Esophagus squamous epithelium (tissue), 5 donors: ENCODE measurements around the gene DPY19L3. TPM values are rescaled to one million over a fixed set of nuclear protein-coding genes. Genes with fewer than 3 reads are reported as not detected.
"Not testable (repeated sequence)": the region's sequence is repeated elsewhere in the genome, so short reads cannot be mapped to it uniquely, and the experiment has no call there.

Source experiments
- DNase-seq: peaks from one replicate; lab custom pipeline; 2025; lab: John Stamatoyannopoulos, UW
- H3K27ac ChIP-seq, 4 donors: fragments of 200-600 bp; sonication (generic); one replicate each; pipeline ENCODE4 v1.5.1; 2016 to 2019; ENCODE audit warnings: mild to moderate bottlenecking in 1 of 4
- H3K27me3 ChIP-seq, 4 donors: fragments of 200-600 bp; sonication (generic); 1 replicate in 3 of 4; 2 replicates in 1 of 4; pipeline versions ENCODE4 v1.5.1 to v1.6.0; 2017 to 2021; ENCODE audit warnings: antibody characterized with exemption in 1 of 4
- H3K36me3 ChIP-seq, 3 donors: fragments of 200-600 bp; sonication (generic); one replicate each; pipeline ENCODE4 v1.5.1; 2016 to 2019
- H3K4me1 ChIP-seq, 3 donors: fragments of 200-600 bp; sonication (generic); one replicate each; pipeline ENCODE4 v1.5.1; 2017 to 2019
- H3K4me3 ChIP-seq, 4 donors: fragments of 200-600 bp; sonication (generic); 1 replicate in 3 of 4; 2 replicates in 1 of 4; pipeline ENCODE4 v1.5.1; 2016 to 2019; ENCODE audit warnings: mild to moderate bottlenecking in 2 of 4, moderate library complexity in 1 of 4
- H3K9me3 ChIP-seq, 3 donors: fragments of 200-600 bp; sonication (generic); one replicate each; pipeline ENCODE4 v1.5.1; 2016 to 2019
- POLR2A ChIP-seq, 4 donors: fragments of 450-650 bp; IDR thresholded peaks; one replicate each; pipeline ENCODE4 v1.6.1; 2017; ENCODE audit warnings: antibody characterized with exemption in 4 of 4, mild to moderate bottlenecking in 4 of 4, moderate library complexity in 3 of 4
- WGBS, 2 donors: methylation state at CpG; one replicate each; pipeline ENCODE4 v1.1.5; 2018; 5-methylcytosine and 5-hydroxymethylcytosine counted together
- intact Hi-C: fragments of 100-400 bp; cut with DNase I; formaldehyde crosslinking; loops from one replicate; pipeline ENCODE4 v1.15.0; 2022
- total RNA-seq, 4 donors: library from RNA; depleted of rRNA; stranded (reverse); fragments of >200 nt; gene quantifications; one replicate each; pipeline ENCODE4 v1.1.0, GENCODE V29; 2016
- TF ChIP-seq, protein P1 (sequence below), 6 experiments: fragments of 450-650 bp in 4 of 6; fragments of 200-600 bp in 2 of 6; sonication (generic) in 2 of 6; IDR thresholded peaks; one replicate each; pipeline ENCODE4 v1.5.1; 2016 to 2019; ENCODE audit warnings: antibody characterized with exemption in 6 of 6, mild to moderate bottlenecking in 4 of 6, moderate library complexity in 4 of 6
- donor health status: DM: yes; HTN: yes; CAD: no.

Gene DPY19L3
- total RNA-seq, 4 donors from 2014 or later = 5.6 to 22.6 (median 16.6) TPM

- 79 to 88% methylated on average over 3 of the region's 3 CpGs for WGBS, 2 donors
- Histone ChIP-seq H3K4me1 (no peaks in the 10 kb centered on the region), H3K9me3 (no peaks in the 10 kb centered on the region), H3K4me3 (no peak overlapping the region), H3K27me3 (no peaks in the 10 kb centered on the region), H3K36me3 (peaks cover 0 to 41% (median 0%) of the 10 kb centered on the region in 3 donors), H3K27ac (no peak overlapping the region)
- intact Hi-C loops = no loop called here
- TF ChIP-seq, protein P1, sequence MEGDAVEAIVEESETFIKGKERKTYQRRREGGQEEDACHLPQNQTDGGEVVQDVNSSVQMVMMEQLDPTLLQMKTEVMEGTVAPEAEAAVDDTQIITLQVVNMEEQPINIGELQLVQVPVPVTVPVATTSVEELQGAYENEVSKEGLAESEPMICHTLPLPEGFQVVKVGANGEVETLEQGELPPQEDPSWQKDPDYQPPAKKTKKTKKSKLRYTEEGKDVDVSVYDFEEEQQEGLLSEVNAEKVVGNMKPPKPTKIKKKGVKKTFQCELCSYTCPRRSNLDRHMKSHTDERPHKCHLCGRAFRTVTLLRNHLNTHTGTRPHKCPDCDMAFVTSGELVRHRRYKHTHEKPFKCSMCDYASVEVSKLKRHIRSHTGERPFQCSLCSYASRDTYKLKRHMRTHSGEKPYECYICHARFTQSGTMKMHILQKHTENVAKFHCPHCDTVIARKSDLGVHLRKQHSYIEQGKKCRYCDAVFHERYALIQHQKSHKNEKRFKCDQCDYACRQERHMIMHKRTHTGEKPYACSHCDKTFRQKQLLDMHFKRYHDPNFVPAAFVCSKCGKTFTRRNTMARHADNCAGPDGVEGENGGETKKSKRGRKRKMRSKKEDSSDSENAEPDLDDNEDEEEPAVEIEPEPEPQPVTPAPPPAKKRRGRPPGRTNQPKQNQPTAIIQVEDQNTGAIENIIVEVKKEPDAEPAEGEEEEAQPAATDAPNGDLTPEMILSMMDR (IDR thresholded peaks at IDR 0.05) = no peak
- TF ChIP-seq POLR2A (IDR thresholded peaks at IDR 0.05) = no peak
- no peak for DNase-seq
Observed at GRCh38 chr19:32418155-32418554, 12.6 kb downstream of the DPY19L3 start.

GRCh38 chr19:32421589-32422361, 16.2 kb downstream of the DPY19L3 start:
- intact Hi-C loops = no loop called here
- Histone ChIP-seq H3K4me1 (no peaks in the 10 kb centered on the region), H3K9me3 (no peaks in the 10 kb centered on the region), H3K36me3 (peaks cover 0 to 17% (median 0%) of the 10 kb centered on the region in 3 donors), H3K4me3 (no peak overlapping the region), H3K27ac (no peak overlapping the region), H3K27me3 (no peaks in the 10 kb centered on the region)
- TF ChIP-seq, protein P1 (IDR thresholded peaks at IDR 0.05) = no peak
- no peak for TF ChIP-seq POLR2A (IDR thresholded peaks at IDR 0.05)
- 73 to 76% methylated on average over 6 to 7 of the region's 7 CpGs for WGBS, 2 donors
- DNase-seq = no peak

DNA sequence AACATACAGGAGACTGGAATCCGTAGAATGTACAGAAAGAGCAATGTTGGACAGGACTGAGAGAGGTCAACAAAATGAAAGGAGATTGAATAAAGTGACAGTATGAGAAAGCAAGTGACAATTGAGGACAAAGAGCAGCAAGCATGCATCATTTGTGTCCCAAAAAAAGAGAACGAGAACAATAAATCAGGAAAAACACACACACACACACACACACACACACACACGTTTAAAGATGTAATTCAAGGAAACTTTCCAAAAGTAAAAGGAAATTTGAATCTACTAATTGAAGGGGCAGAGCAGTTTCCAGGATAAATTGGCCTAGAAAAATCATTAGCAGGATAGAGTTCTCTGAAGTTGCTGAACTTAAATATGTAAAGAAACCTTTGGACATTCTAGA, 16.9 kb downstream of the DPY19L3 start:
- no peak for DNase-seq
- 54 to 67% methylated on average over 3 of the region's 3 CpGs for WGBS, 2 donors
- intact Hi-C loops = no loop called here
- Histone ChIP-seq H3K4me1 (no peaks in the 10 kb centered on the region), H3K27me3 (no peaks in the 10 kb centered on the region), H3K36me3 (peaks cover 0 to 11% (median 0%) of the 10 kb centered on the region in 3 donors), H3K4me3 (no peak overlapping the region), H3K9me3 (no peaks in the 10 kb centered on the region), H3K27ac (no peak overlapping the region)
- TF ChIP-seq, protein P1 (IDR thresholded peaks at IDR 0.05) = no peak
- TF ChIP-seq POLR2A (IDR thresholded peaks at IDR 0.05) = no peak

DNA sequence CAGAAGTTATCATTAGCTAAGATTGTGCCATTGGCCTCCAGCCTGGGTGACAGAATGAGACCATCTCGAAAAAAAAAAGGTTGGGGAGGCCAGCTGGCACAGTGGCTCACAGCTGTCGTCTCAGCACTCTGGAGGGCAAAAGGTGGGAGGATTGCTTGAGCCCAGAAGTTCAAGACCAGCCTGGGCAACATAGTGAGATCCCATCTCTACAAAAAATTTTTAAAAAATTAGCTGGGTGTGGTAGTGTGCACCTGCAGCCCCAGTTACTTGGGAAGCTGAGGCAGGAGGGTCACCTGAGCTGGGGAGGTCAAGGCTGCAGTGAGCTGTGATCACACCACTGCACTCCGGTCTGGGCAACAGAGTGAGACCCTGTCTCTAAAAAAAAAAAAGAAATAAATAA, 18.4 kb downstream of the DPY19L3 start:
- H3K36me3 ChIP-seq = peaks cover 0 to 11% (median 0%) of the 10 kb centered on the region in 3 donors
- H3K4me3 ChIP-seq, H3K27me3 ChIP-seq, H3K4me1 ChIP-seq, DNase-seq, intact Hi-C loops, H3K9me3 ChIP-seq, H3K27ac ChIP-seq: not testable (repeated sequence)
- WGBS, 2 donors = 77 to 89% methylated on average over 3 of the region's 3 CpGs

GRCh38 chr19:32427536-32427935, 22.0 kb downstream of the DPY19L3 start:
- intact Hi-C loops = no loop called here
- no peaks in the 10 kb centered on the region for H3K27me3 ChIP-seq
- peaks cover 0 to 6% (median 0%) of the 10 kb centered on the region in 3 donors for H3K36me3 ChIP-seq
- H3K4me3 ChIP-seq = no peak overlapping the region
- no peaks in the 10 kb centered on the region for H3K4me1 ChIP-seq
- no peak overlapping the region for H3K27ac ChIP-seq
- 84 to 89% methylated on average over 3 of the region's 3 CpGs for WGBS, 2 donors
- H3K9me3 ChIP-seq = no peaks in the 10 kb centered on the region
- TF ChIP-seq, protein P1 (IDR thresholded peaks at IDR 0.05) = no peak
- TF ChIP-seq POLR2A (IDR thresholded peaks at IDR 0.05) = no peak
- no peak for DNase-seq
